ENCODE measurements around the gene TULP4. TPM values are rescaled to one million over a fixed set of nuclear protein-coding genes. Genes with fewer than 3 reads are reported as not detected.
"Not testable (repeated sequence)": the region's sequence is repeated elsewhere in the genome, so short reads cannot be mapped to it uniquely, and the experiment has no call there.

TULP4 gene
- polyA plus RNA-seq, 4 donors, result 16.4 to 18.9 (median 18.3) TPM

GRCh38 chr6:158295976-158296853, 16.1 kb upstream of the TULP4 start:
- not testable (repeated sequence) for DNase-seq (ENCODE audit: low read depth in 4 of 4, low spot score in 3 of 4)

GRCh38 chr6:158296854-158297324, 15.4 kb upstream of the TULP4 start:
- DNase-seq (ENCODE audit: low read depth in 4 of 4, low spot score in 3 of 4), result not testable (repeated sequence)

DNA sequence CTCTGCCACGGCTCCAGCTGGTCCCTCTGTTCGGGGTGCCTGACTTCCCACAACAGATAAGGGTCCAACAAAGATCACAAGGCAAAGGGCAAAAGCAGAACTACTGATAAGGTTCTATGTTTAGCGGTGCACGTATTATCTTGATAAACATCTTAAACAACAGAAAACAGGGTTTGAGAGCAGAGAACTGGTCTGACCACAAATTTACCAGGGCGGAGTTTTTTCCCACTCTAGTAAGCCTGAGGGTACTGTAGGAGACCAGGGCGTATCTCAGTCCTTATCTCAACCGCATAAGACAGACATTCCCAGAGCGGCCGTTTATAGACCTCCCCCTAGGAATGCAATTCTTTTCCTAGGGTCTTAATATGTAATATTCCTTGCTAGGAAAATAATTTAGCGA, 14.6 kb upstream of the TULP4 start:
- not testable (repeated sequence) for DNase-seq (ENCODE audit: low read depth in 4 of 4, low spot score in 3 of 4)

- DNase-seq (ENCODE audit: low read depth in 4 of 4, low spot score in 3 of 4), result not testable (repeated sequence)
These were observed 11.7 kb upstream of the TULP4 start for GRCh38 chr6:158300306-158301143.

DNA sequence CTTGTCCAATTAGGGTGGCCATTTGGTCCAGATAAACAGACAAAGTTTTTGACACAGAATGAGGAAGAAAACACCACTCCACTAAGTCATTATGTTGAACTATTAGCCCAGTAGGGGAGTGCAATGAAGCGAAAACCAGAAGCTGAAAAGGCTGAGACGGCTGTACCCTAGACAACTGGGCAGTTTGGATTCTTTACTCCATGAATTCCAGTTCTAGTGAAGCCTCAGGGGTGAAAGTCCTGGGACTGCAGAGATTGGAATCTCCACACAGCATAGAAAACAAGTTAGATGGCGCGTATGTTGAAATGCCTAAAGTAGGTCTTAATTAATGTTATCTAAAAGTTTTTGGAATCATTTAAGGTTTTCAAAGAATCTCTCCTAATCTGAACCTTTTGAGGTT, 10.7 kb upstream of the TULP4 start:
- not testable (repeated sequence) for DNase-seq (ENCODE audit: low read depth in 4 of 4, low spot score in 3 of 4)

DNA sequence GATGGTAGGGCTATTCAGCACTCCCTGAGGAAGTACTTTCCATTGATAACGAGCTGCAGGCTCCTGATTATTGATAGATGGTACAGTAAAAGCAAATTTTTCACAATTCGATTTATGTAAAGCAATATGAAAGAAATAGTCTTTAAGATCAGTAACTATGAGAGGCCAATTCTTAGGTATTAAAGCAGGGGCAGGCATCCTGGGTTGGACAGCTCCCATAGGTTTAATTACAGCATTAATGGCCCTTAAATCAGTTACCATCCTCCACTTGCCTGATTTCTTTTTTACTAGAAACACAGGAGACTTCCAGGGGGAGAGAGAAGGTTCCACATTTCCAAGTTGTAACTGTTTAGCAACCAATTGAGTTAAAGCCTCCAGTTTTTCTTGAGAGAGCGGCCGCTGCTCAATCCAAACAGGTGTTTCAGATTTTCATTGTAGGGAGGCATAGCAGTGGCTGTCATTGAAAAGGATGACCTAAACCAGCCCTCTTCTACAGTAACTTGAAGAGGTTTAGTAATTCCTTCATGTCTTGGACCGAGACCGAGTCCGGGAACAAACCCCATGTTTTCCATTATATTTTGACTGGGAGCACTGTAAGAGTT, 10.0 kb upstream of the TULP4 start:
- DNase-seq (ENCODE audit: low read depth in 4 of 4, low spot score in 3 of 4), result not testable (repeated sequence)

- DNase-seq (ENCODE audit: low read depth in 4 of 4, low spot score in 3 of 4), result no peak
These were observed 9.0 kb upstream of the TULP4 start for GRCh38 chr6:158303210-158303731.

DNA sequence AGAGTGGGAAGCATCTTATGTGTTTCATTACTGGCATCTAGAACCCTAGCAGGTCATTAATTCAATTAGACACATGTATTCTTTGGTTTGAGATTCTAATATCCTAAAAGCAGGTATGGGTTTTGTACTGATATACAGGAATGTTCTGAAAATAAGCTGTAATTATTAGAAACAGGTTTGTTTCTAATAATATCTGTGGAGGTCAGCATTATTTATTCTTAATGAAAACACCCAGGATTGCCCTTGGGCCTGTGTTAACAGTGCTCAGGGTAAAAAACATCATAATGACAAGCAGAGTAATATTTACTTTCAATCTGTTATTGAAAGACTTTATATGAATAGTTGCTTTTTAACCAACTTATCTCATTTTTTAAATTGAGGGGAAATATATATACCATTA, 8.0 kb upstream of the TULP4 start:
- DNase-seq (ENCODE audit: low read depth in 4 of 4, low spot score in 3 of 4), result no peak

DNA sequence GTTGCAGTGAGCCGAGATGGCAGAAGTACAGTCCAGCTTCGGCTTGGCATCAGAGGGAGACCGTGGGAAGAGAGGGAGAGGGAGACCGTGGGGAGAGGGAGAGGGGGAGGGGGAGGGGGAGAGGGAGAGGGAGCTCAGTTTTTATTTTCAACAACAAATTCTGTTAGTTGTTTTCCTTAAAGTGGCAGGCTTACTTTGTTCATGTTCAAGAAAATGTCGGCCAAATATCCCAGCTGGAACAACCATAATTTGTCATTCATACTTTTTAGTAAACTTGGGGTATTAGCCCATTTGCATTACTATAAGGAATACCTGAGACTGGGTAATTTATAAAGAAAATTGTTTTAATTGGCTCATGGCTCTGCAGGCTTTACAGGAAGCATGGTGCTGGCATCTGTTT, 2.5 kb upstream of the TULP4 start:
- no peak for DNase-seq (ENCODE audit: low read depth in 4 of 4, low spot score in 3 of 4)

DNA sequence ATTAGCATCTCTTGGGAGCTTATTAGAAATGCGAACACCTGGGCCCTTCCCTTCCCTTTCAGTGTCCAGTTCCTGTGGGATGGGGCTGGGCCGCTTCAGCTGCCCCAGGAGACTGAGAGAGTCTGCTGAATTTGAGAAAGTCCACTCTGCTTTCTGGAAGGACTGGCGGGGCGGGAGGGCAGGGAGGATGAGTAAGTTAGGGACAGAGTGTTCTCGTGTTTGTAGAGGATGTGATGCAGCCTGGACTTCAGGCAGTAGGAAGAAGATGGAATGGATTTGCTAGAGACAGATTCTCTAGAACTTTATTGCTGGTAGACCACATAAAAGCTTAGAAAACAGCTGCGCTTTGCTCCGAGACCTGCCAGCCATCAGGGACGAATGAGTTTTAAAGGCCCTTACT, 1.1 kb upstream of the TULP4 start:
- DNase-seq (ENCODE audit: low read depth in 4 of 4, low spot score in 3 of 4), result no peak

DNA sequence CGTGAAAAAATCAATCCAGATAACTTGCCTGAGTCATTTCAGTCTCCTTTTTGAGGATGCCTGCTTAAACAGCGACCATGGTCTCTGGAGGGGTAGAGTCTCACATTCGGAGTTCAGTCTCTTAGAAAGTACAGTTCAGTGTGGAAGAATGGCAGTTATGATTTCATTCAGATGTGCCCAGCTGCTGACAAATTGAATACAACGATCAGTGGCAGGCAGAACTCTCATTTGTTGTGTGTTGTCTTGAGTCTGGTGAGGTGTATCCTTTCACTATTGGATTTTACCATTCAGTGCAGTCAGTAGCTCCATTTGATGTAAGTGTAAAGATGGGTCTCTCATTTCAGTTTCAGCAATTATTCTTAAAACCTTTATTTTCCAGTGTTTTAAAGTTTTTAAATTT, 639 bp upstream of the TULP4 start:
- no peak for DNase-seq (ENCODE audit: low read depth in 4 of 4, low spot score in 3 of 4)

GRCh38 chr6:158312672-158313397, 570 bp downstream of the TULP4 start:
- DNase-seq (ENCODE audit: low read depth in 4 of 4, low spot score in 3 of 4), result no peak

DNA sequence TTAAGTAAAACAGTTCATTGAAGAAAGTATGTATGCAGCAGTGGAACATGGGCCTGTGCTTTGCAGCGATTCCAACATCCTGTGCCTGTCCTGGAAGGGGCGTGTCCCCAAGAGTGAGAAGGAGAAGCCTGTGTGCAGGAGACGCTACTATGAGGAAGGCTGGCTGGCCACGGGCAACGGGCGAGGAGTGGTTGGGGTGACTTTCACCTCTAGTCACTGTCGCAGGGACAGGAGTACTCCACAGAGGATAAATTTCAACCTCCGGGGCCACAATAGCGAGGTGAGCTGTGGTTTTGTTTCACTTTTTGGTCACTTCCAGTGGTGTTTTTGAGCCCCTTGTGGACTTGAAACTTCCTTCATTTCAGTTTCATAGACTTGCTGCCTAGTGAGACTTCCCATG, 1.7 kb downstream of the TULP4 start:
- no peak for DNase-seq (ENCODE audit: low read depth in 4 of 4, low spot score in 3 of 4)

DNA sequence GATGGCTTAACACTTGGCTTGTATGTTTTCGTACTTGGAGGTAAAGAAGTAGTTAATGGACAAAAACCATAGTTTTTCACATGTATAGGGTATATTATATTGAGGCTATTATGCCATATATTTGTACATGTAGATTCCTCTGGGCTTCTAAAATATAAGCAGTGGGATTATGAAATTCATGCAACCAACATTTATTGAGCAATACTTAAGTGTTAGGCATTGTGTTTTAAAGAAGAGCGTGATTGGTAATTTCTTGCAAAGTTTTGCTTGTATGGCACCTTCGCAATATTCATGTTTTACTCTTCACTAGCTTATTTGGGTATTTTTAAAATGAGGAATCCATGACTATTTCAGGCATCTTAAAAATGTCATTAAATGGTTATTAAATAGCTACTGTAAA, 2.5 kb downstream of the TULP4 start:
- no peak for DNase-seq (ENCODE audit: low read depth in 4 of 4, low spot score in 3 of 4)

- DNase-seq (ENCODE audit: low read depth in 4 of 4, low spot score in 3 of 4), result no peak
These were observed 3.8 kb downstream of the TULP4 start for GRCh38 chr6:158316022-158316421.

DNA sequence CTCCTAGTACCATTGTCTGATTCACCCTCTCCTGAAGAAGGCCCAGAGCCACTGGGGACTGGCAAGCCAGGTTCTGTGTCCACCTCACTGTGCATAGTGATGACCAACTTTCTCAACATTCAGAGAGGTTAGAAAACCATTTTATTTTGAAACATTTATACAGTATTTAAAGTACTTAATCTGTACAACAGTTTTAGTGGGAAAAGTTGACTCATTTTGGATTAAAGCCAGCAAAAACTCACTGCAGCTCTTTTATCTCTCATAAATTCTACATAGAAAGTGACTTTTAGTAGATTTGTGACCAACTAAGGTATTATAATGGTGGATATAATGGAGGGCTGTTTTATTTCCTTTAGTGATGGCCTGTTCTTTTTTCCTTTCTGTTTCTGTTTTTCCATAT, 9.7 kb downstream of the TULP4 start:
- peak in 1 of 4 donors; percentile 12 for DNase-seq (ENCODE audit: low read depth in 4 of 4, low spot score in 3 of 4)

- DNase-seq (ENCODE audit: low read depth in 4 of 4, low spot score in 3 of 4), result no peak
These were observed 10.1 kb downstream of the TULP4 start for GRCh38 chr6:158322400-158322723.

GRCh38 chr6:158322724-158323560, 10.7 kb downstream of the TULP4 start:
- DNase-seq (ENCODE audit: low read depth in 4 of 4, low spot score in 3 of 4), result no peak

GRCh38 chr6:158323561-158323958, 11.3 kb downstream of the TULP4 start:
- no peak for DNase-seq (ENCODE audit: low read depth in 4 of 4, low spot score in 3 of 4)
